ENCODE measurements around the gene ASB15. TPM values are rescaled to one million over a fixed set of nuclear protein-coding genes. Genes with fewer than 3 reads are reported as not detected.

The ASB15 gene
- total and polyA plus RNA-seq, 3 donors from 2014 or later = 1.1 to 5.7 (median 2.4) TPM

- no peak overlapping the region for H3K27ac ChIP-seq
- no peak for DNase-seq
- no peak overlapping the region for H3K4me3 ChIP-seq
- 44 to 58% methylated on average over 3 of the region's 3 CpGs for WGBS, 2 donors
- H3K27me3 ChIP-seq = no peaks in the 10 kb centered on the region
- no peaks in the 10 kb centered on the region for H3K9me3 ChIP-seq
- TF ChIP-seq, protein P1, sequence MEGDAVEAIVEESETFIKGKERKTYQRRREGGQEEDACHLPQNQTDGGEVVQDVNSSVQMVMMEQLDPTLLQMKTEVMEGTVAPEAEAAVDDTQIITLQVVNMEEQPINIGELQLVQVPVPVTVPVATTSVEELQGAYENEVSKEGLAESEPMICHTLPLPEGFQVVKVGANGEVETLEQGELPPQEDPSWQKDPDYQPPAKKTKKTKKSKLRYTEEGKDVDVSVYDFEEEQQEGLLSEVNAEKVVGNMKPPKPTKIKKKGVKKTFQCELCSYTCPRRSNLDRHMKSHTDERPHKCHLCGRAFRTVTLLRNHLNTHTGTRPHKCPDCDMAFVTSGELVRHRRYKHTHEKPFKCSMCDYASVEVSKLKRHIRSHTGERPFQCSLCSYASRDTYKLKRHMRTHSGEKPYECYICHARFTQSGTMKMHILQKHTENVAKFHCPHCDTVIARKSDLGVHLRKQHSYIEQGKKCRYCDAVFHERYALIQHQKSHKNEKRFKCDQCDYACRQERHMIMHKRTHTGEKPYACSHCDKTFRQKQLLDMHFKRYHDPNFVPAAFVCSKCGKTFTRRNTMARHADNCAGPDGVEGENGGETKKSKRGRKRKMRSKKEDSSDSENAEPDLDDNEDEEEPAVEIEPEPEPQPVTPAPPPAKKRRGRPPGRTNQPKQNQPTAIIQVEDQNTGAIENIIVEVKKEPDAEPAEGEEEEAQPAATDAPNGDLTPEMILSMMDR (IDR thresholded peaks at IDR 0.05) = no peak
- no peak for TF ChIP-seq POLR2A (IDR thresholded peaks at IDR 0.05)
- H3K36me3 ChIP-seq (ENCODE audit: low read depth, missing control alignments) = no peaks in the 10 kb centered on the region
- H3K4me1 ChIP-seq = no peaks in the 10 kb centered on the region
- intact Hi-C loops (cut with DNase I; ENCODE audit: low total_unique reads) = no loop called here
These were observed 61.1 kb downstream of the ASB15 start for GRCh38 chr7:123662755-123663154.

- WGBS, 2 donors = 92 to 96% methylated on average over 6 of the region's 6 CpGs
- H3K27me3 ChIP-seq = no peaks in the 10 kb centered on the region
- no peak overlapping the region for H3K27ac ChIP-seq
- no peaks in the 10 kb centered on the region for H3K36me3 ChIP-seq (ENCODE audit: low read depth, missing control alignments)
- no peaks in the 10 kb centered on the region for H3K9me3 ChIP-seq
- no peak for DNase-seq
- intact Hi-C loops (cut with DNase I; ENCODE audit: low total_unique reads) = no loop called here
- no peak for TF ChIP-seq POLR2A (IDR thresholded peaks at IDR 0.05)
- TF ChIP-seq, protein P1 (IDR thresholded peaks at IDR 0.05) = no peak
- no peaks in the 10 kb centered on the region for H3K4me1 ChIP-seq
- no peak overlapping the region for H3K4me3 ChIP-seq
These were observed 61.6 kb downstream of the ASB15 start for GRCh38 chr7:123663200-123663599.

GRCh38 chr7:123665157-123665556, 63.5 kb downstream of the ASB15 start:
- Histone ChIP-seq H3K4me3 (no peak overlapping the region), H3K27ac (no peak overlapping the region), H3K4me1 (no peaks in the 10 kb centered on the region), H3K9me3 (no peaks in the 10 kb centered on the region), H3K27me3 (no peaks in the 10 kb centered on the region), H3K36me3 (ENCODE audit: low read depth, missing control alignments) (no peaks in the 10 kb centered on the region)
- TF ChIP-seq, protein P1 (IDR thresholded peaks at IDR 0.05) = no peak
- TF ChIP-seq POLR2A (IDR thresholded peaks at IDR 0.05) = no peak
- no peak for DNase-seq
- intact Hi-C loops (cut with DNase I; ENCODE audit: low total_unique reads) = no loop called here
- WGBS, 2 donors = 76 to 79% methylated on average over 2 of the region's 2 CpGs

DNA sequence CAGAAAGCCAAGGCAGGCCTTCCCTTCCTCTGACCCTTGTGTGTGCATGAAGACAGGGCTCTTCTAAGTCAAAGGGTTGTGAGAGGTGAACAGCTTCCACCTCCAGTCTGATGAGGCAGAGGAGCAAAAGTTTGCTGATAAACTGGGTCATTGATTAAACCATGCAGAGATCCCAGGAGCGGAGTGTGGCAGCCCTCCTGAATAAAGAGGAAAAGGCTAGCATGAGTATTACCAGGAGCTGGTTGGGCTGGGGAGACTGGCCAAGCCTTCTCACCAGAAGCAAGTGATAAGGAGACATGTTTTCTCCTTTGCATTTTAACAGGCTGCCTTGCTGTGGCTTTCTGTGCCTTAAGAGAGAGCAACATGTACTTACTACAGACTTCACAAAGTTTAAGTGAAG, 64.3 kb downstream of the ASB15 start:
- H3K4me3 ChIP-seq = no peak overlapping the region
- no peak overlapping the region for H3K27ac ChIP-seq
- H3K36me3 ChIP-seq (ENCODE audit: low read depth, missing control alignments) = no peaks in the 10 kb centered on the region
- no peak for DNase-seq
- H3K4me1 ChIP-seq = no peaks in the 10 kb centered on the region
- no peak for TF ChIP-seq POLR2A (IDR thresholded peaks at IDR 0.05)
- TF ChIP-seq, protein P1 (IDR thresholded peaks at IDR 0.05) = no peak
- intact Hi-C loops (cut with DNase I; ENCODE audit: low total_unique reads) = no loop called here
- no peaks in the 10 kb centered on the region for H3K27me3 ChIP-seq
- WGBS, 2 donors = 63 to 71% methylated on average over 1 of the region's 1 CpG
- H3K9me3 ChIP-seq = no peaks in the 10 kb centered on the region

DNA sequence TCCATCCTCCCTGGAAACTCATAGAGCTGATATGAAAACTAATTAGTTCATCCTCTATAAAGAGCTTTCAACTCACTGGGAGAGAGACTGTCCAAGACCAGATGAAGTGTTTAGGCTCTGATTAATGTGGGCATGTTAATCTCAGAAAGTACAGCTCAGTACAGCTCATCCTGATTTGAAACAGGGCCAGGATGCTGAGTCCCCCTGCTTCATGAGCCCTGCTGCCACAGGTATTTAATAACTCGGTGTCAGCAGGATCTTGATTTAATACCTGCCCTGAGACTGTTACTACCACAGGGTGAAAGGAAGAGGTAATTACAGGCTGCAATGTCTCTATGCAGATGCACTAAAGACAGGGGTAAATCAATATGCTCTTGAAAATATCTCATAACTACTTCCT, 64.9 kb downstream of the ASB15 start:
- H3K27me3 ChIP-seq = no peaks in the 10 kb centered on the region
- H3K27ac ChIP-seq = no peak overlapping the region
- TF ChIP-seq, protein P1 (IDR thresholded peaks at IDR 0.05) = no peak
- TF ChIP-seq POLR2A (IDR thresholded peaks at IDR 0.05) = no peak
- DNase-seq = no peak
- no peak overlapping the region for H3K4me3 ChIP-seq
- no peaks in the 10 kb centered on the region for H3K36me3 ChIP-seq (ENCODE audit: low read depth, missing control alignments)
- 30 to 33% methylated on average over 1 of the region's 1 CpG for WGBS, 2 donors
- no peaks in the 10 kb centered on the region for H3K4me1 ChIP-seq
- intact Hi-C loops (cut with DNase I; ENCODE audit: low total_unique reads) = no loop called here
- H3K9me3 ChIP-seq = no peaks in the 10 kb centered on the region
